Measurements from ENCODE around the gene LAMA2. TPM values are rescaled to one million over a fixed set of nuclear protein-coding genes. Genes with fewer than 3 reads are reported as not detected.

The LAMA2 gene
- total RNA-seq, 1 experiment from 2014 or later = 4.2 TPM

- no peak for DNase-seq
- H3K14ac ChIP-seq (ENCODE audit: insufficient read depth, low read length) = no peak overlapping the region
- TF ChIP-seq, protein P1, sequence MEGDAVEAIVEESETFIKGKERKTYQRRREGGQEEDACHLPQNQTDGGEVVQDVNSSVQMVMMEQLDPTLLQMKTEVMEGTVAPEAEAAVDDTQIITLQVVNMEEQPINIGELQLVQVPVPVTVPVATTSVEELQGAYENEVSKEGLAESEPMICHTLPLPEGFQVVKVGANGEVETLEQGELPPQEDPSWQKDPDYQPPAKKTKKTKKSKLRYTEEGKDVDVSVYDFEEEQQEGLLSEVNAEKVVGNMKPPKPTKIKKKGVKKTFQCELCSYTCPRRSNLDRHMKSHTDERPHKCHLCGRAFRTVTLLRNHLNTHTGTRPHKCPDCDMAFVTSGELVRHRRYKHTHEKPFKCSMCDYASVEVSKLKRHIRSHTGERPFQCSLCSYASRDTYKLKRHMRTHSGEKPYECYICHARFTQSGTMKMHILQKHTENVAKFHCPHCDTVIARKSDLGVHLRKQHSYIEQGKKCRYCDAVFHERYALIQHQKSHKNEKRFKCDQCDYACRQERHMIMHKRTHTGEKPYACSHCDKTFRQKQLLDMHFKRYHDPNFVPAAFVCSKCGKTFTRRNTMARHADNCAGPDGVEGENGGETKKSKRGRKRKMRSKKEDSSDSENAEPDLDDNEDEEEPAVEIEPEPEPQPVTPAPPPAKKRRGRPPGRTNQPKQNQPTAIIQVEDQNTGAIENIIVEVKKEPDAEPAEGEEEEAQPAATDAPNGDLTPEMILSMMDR (conservative IDR thresholded peaks at IDR 0.05) = no peak
- no peak overlapping the region for H3K4me2 ChIP-seq (ENCODE audit: insufficient read depth, insufficient read length, low read length)
- peak overlapping the region in 1 of 3 experiments; percentile 79; a peak in 1 of 7 replicates for H3K27ac Mint-ChIP-seq
- no peaks in the 10 kb centered on the region for H3K27me3 ChIP-seq (ENCODE audit: insufficient read depth, low read length)
- no peak overlapping the region for H4K8ac ChIP-seq (replicated peaks; ENCODE audit: insufficient read length, low read depth, low read length)
- no peaks in the 10 kb centered on the region for H3K9me3 ChIP-seq (ENCODE audit: control insufficient read depth, low read depth, low read length)
- H4K91ac ChIP-seq (ENCODE audit: insufficient read length, low read depth, low read length) = no peak overlapping the region
- no peak overlapping the region for H2BK12ac ChIP-seq (ENCODE audit: insufficient read length, low read depth, low read length)
- no peak overlapping the region for H3K4ac ChIP-seq (ENCODE audit: low read depth, low read length)
- no peaks in the 10 kb centered on the region for H3K4me1 ChIP-seq (ENCODE audit: insufficient read depth, low read length)
- H2BK5ac ChIP-seq (ENCODE audit: insufficient read length, low read length) = no peak overlapping the region
- H2BK120ac ChIP-seq (ENCODE audit: low read depth, low read length, poor library complexity, severe bottlenecking) = no peak overlapping the region
- no CpG with 5 or more reads among the region's 4 CpGs for WGBS (ENCODE audit: extremely low coverage, insufficient read length, low lambda C conversion rate)
- H3K27ac ChIP-seq (ENCODE audit: insufficient read length, low read depth, low read length) = no peak overlapping the region
- no peak overlapping the region for H3T11ph ChIP-seq (ENCODE audit: low read length)
- no peaks in the 10 kb centered on the region for H3K9me3 Mint-ChIP-seq
- H3K79me1 ChIP-seq (ENCODE audit: insufficient read depth, low read depth, low read length, poor library complexity, severe bottlenecking) = no peaks in the 10 kb centered on the region
- no peak overlapping the region for H3K23ac ChIP-seq (ENCODE audit: insufficient read length, low read depth, low read length)
- no peaks in the 10 kb centered on the region for H4K20me1 ChIP-seq (ENCODE audit: control insufficient read depth, insufficient read depth, insufficient read length)
- no peaks in the 10 kb centered on the region for H3K23me2 ChIP-seq (ENCODE audit: insufficient read length, low read depth, low read length, poor library complexity, severe bottlenecking)
- no peak overlapping the region for H3K56ac ChIP-seq (ENCODE audit: insufficient read length, low read depth, low read length)
- H2AK5ac ChIP-seq (ENCODE audit: insufficient read length, low read length) = no peak overlapping the region
- no peaks in the 10 kb centered on the region for H3K36me3 Mint-ChIP-seq (ENCODE audit: insufficient read depth in 1 of 3, low read depth in 3 of 3)
- no peak overlapping the region for H3K9ac ChIP-seq (ENCODE audit: extremely low read depth, insufficient read length, low read length)
- H3K4me1 Mint-ChIP-seq = peaks cover 0 to 5% of the 10 kb centered on the region in 2 experiments; a peak in 2 of 4 replicates
- no peak overlapping the region for H3K4me3 Mint-ChIP-seq
- H2AFZ ChIP-seq (ENCODE audit: low read length) = no peak overlapping the region
- H2BK20ac ChIP-seq (ENCODE audit: low read depth, low read length, poor library complexity, severe bottlenecking) = no peak overlapping the region
- no peak overlapping the region for H4K5ac ChIP-seq (ENCODE audit: insufficient read length, low read depth, low read length)
- H3K79me2 ChIP-seq (ENCODE audit: insufficient read depth, low read length) = no peaks in the 10 kb centered on the region
- H3K18ac ChIP-seq (ENCODE audit: insufficient read length, low read depth, low read length) = no peak overlapping the region
- no peak overlapping the region for H2BK15ac ChIP-seq (ENCODE audit: low read depth, low read length)
- H3K27me3 Mint-ChIP-seq (ENCODE audit: low read depth) = no peaks in the 10 kb centered on the region
Observed at GRCh38 chr6:129248946-129249345, 366.0 kb downstream of the LAMA2 start.
